Muscle layer of duodenum (tissue), 2 donors: Measurements from ENCODE around the gene CXXC5.

Experiments
- H3K27ac ChIP-seq: one replicate; pipeline ENCODE4 v1.7.0; 2013; ENCODE audit warnings: mild to moderate bottlenecking, low read length
- H3K27me3 ChIP-seq: one replicate; pipeline ENCODE4 v1.7.0; 2013; ENCODE audit warnings: low read depth, mild to moderate bottlenecking, control low read depth, low read length
- H3K36me3 ChIP-seq, 2 donors: one replicate each; pipeline ENCODE4 v1.7.0; 2013; ENCODE audit warnings: low read length in 2 of 2, control low read depth in 1 of 2, mild to moderate bottlenecking in 1 of 2; ENCODE audit not compliant: insufficient read depth in 2 of 2, control insufficient read depth in 1 of 2
- H3K4me1 ChIP-seq, 2 donors: one replicate each; pipeline ENCODE4 v1.7.0; 2013; ENCODE audit warnings: low read length in 2 of 2, mild to moderate bottlenecking in 2 of 2, control low read depth in 1 of 2, moderate library complexity in 1 of 2; ENCODE audit not compliant: insufficient read depth in 2 of 2, control insufficient read depth in 1 of 2
- H3K4me3 ChIP-seq, 2 donors: one replicate each; pipeline ENCODE4 v1.7.0; 2013; ENCODE audit warnings: low read length in 2 of 2, low read depth in 1 of 2, mild to moderate bottlenecking in 1 of 2
- H3K9me3 ChIP-seq, 2 donors: one replicate each; pipeline ENCODE4 v1.7.0; 2013; ENCODE audit warnings: low read length in 2 of 2, control low read depth in 1 of 2, mild to moderate bottlenecking in 1 of 2; ENCODE audit not compliant: control insufficient read depth in 1 of 2
- donor health status: healthy.

The CXXC5 gene

DNA sequence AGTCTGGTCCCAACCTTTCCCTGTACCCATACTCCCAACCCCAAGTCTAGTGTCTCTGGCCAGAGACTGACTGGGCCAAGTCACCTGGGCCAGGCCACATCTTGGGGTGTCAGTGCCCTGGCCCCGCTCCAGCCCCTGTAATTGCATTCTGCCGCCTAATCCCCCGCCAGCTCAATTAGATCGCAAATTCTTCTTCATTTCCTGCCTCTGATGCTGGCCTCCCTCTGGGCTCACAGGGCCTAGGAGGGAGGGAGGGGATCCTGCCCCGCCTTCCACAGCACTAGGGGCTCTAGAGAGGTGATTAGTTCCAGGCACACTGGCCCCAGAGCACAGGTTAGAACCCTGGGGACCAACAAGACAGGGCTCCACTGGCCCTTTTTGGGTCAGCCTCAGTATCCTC is 5.5 kb downstream of the CXXC5 start:
- H3K9me3 ChIP-seq, result no peaks in the 10 kb centered on the region
- H3K4me1 ChIP-seq, result peaks cover 44 to 83% of the 10 kb centered on the region in 2 donors
- peak overlapping the region; percentile 86 for H3K27ac ChIP-seq
- no peaks in the 10 kb centered on the region for H3K27me3 ChIP-seq
- no peaks in the 10 kb centered on the region for H3K36me3 ChIP-seq
- no peak overlapping the region for H3K4me3 ChIP-seq

DNA sequence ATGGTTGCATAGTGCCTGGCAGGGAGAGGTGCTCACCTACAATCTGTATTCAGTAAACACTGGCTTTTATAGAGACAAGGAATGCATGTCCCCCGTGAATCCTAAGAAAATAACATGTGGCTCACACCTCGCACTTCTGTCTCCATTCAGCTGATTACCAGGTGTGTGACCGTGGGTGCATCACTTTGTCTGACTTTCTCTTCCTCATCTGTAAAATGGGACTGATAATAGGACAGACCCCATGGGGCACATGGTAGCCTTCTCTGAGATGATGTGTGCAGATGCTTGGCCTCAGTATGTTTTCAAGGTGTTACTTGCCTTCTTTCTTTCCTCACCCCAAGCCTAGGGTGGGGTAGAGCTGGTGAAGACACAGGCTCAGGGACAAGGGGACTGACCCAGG is 6.3 kb downstream of the CXXC5 start:
- no peaks in the 10 kb centered on the region for H3K9me3 ChIP-seq
- H3K36me3 ChIP-seq, result no peaks in the 10 kb centered on the region
- no peak overlapping the region for H3K4me3 ChIP-seq
- H3K4me1 ChIP-seq, result peaks cover 52 to 90% of the 10 kb centered on the region in 2 donors
- H3K27me3 ChIP-seq, result no peaks in the 10 kb centered on the region
- H3K27ac ChIP-seq, result peak overlapping the region; percentile 63

- Histone ChIP-seq H3K4me3 (peak overlapping the region in 1 of 2 donors; percentile 22), H3K36me3 (no peaks in the 10 kb centered on the region), H3K27ac (peak overlapping the region; percentile 63), H3K27me3 (no peaks in the 10 kb centered on the region), H3K9me3 (no peaks in the 10 kb centered on the region), H3K4me1 (peaks cover 57 to 90% of the 10 kb centered on the region in 2 donors)
Observed at GRCh38 chr5:139654871-139655491, 6.8 kb downstream of the CXXC5 start.

DNA sequence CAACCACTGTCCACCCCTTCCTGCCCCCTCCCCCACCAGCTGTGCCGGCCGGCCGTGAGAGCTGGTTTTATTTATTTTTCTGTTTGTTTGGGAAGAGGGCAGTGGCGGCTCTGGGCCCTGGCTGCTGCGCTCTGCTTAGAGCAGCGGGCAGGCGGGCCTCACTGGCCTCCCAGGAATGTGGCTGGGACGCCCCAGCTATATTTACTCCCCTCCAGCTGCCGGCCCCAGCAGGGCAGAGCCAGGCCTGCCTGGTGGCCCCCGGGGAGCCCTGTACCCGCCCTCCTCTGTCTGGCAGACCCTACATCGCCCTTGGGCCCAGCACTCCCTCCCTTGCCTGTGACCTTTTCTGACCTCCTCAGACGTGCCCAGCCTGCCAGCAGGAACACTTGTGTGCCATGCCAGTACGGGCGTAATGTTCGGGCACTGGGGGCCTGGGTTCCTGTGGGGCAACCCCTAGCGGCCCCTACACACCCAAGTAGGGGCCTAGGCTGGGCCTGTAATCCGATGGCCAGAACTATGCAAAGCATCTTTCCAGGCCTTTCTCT is 7.7 kb downstream of the CXXC5 start:
- Histone ChIP-seq H3K27ac (peak overlapping the region; percentile 76), H3K4me3 (peak overlapping the region in 1 of 2 donors; percentile 22), H3K4me1 (peaks cover 61 to 89% of the 10 kb centered on the region in 2 donors), H3K27me3 (no peaks in the 10 kb centered on the region), H3K9me3 (no peaks in the 10 kb centered on the region), H3K36me3 (no peaks in the 10 kb centered on the region)

- Histone ChIP-seq H3K4me3 (no peak overlapping the region), H3K27me3 (no peaks in the 10 kb centered on the region), H3K36me3 (no peaks in the 10 kb centered on the region), H3K27ac (peak overlapping the region; percentile 79), H3K4me1 (peaks cover 60 to 85% of the 10 kb centered on the region in 2 donors), H3K9me3 (no peaks in the 10 kb centered on the region)
Observed at GRCh38 chr5:139657363-139658321, 9.5 kb downstream of the CXXC5 start.

GRCh38 chr5:139658501-139658927 is 10.4 kb downstream of the CXXC5 start:
- Histone ChIP-seq H3K36me3 (no peaks in the 10 kb centered on the region), H3K27me3 (no peaks in the 10 kb centered on the region), H3K4me1 (peaks cover 53 to 78% of the 10 kb centered on the region in 2 donors), H3K9me3 (no peaks in the 10 kb centered on the region), H3K27ac (peak overlapping the region; percentile 79), H3K4me3 (no peak overlapping the region)

GRCh38 chr5:139658928-139659667 is 10.9 kb downstream of the CXXC5 start:
- H3K36me3 ChIP-seq, result no peaks in the 10 kb centered on the region
- no peaks in the 10 kb centered on the region for H3K27me3 ChIP-seq
- peak overlapping the region; percentile 79 for H3K27ac ChIP-seq
- H3K9me3 ChIP-seq, result no peaks in the 10 kb centered on the region
- peaks cover 49 to 73% of the 10 kb centered on the region in 2 donors for H3K4me1 ChIP-seq
- peak overlapping the region in 1 of 2 donors; percentile 51 for H3K4me3 ChIP-seq

GRCh38 chr5:139659695-139660101 is 11.5 kb downstream of the CXXC5 start:
- Histone ChIP-seq H3K27ac (peak overlapping the region; percentile 79), H3K4me3 (peak overlapping the region in 1 of 2 donors; percentile 51), H3K4me1 (peaks cover 44 to 69% of the 10 kb centered on the region in 2 donors), H3K9me3 (no peaks in the 10 kb centered on the region), H3K36me3 (no peaks in the 10 kb centered on the region), H3K27me3 (no peaks in the 10 kb centered on the region)

GRCh38 chr5:139660105-139660922 is 12.2 kb downstream of the CXXC5 start:
- Histone ChIP-seq H3K4me3 (peak overlapping the region in 1 of 2 donors; percentile 51), H3K36me3 (no peaks in the 10 kb centered on the region), H3K27me3 (no peaks in the 10 kb centered on the region), H3K27ac (peak overlapping the region; percentile 79), H3K4me1 (peaks cover 43 to 65% of the 10 kb centered on the region in 2 donors), H3K9me3 (no peaks in the 10 kb centered on the region)
